Stomach (tissue), 4 donors: ENCODE data around the gene ZPBP2.

Source experiments
- CTCF ChIP-seq, 7 experiments: fragments of 450-650 bp in 4 of 7; fragments of 200-600 bp in 3 of 7; sonication (generic) in 3 of 7; IDR thresholded peaks; one replicate each; pipeline ENCODE4 v1.5.1; 2016 to 2019; ENCODE audit warnings: antibody characterized with exemption in 7 of 7, control low read depth in 2 of 7, mild to moderate bottlenecking in 1 of 7
- EP300 ChIP-seq: sonication (generic); formaldehyde crosslinking; IDR thresholded peaks from one replicate; pipeline ENCODE4 v1.6.1; 2017; ENCODE audit warnings: antibody characterized with exemption
- POLR2A ChIP-seq, 4 donors: fragments of 450-650 bp; IDR thresholded peaks; one replicate each; pipeline ENCODE4 v1.6.1; 2016; ENCODE audit warnings: antibody characterized with exemption in 4 of 4, control low read depth in 2 of 4, mild to moderate bottlenecking in 1 of 4, moderate library complexity in 1 of 4
- POLR2AphosphoS5 ChIP-seq, 3 donors: sonication (generic); formaldehyde crosslinking; IDR thresholded peaks; one replicate each; pipeline ENCODE4 v1.6.1; 2016; ENCODE audit warnings: antibody characterized with exemption in 3 of 3

- TF ChIP-seq CTCF (IDR thresholded peaks at IDR 0.05), result no peak
- TF ChIP-seq POLR2AphosphoS5 (IDR thresholded peaks at IDR 0.05), result no peak
- TF ChIP-seq POLR2A (IDR thresholded peaks at IDR 0.05), result no peak
- no peak for TF ChIP-seq EP300
Observed at GRCh38 chr17:39867084-39867879, 720 bp upstream of the ZPBP2 start.
